LNCAP (cell line): ENCODE results near the gene IL16.

Experiments used
- TF ChIP-seq, protein P1 (sequence below): fragments of 450-650 bp; IDR thresholded peaks from 2 replicates; pipeline ENCODE4 v1.5.1; 2017; ENCODE audit warnings: mild to moderate bottlenecking

IL16 gene

GRCh38 chr15:81339851-81340250 lies 143.2 kb downstream of the IL16 start:
- TF ChIP-seq, protein P1, sequence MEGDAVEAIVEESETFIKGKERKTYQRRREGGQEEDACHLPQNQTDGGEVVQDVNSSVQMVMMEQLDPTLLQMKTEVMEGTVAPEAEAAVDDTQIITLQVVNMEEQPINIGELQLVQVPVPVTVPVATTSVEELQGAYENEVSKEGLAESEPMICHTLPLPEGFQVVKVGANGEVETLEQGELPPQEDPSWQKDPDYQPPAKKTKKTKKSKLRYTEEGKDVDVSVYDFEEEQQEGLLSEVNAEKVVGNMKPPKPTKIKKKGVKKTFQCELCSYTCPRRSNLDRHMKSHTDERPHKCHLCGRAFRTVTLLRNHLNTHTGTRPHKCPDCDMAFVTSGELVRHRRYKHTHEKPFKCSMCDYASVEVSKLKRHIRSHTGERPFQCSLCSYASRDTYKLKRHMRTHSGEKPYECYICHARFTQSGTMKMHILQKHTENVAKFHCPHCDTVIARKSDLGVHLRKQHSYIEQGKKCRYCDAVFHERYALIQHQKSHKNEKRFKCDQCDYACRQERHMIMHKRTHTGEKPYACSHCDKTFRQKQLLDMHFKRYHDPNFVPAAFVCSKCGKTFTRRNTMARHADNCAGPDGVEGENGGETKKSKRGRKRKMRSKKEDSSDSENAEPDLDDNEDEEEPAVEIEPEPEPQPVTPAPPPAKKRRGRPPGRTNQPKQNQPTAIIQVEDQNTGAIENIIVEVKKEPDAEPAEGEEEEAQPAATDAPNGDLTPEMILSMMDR, result no peak

GRCh38 chr15:81341351-81341750 lies 144.7 kb downstream of the IL16 start:
- TF ChIP-seq, protein P1, result no peak

- TF ChIP-seq, protein P1, result no peak
Observed at GRCh38 chr15:81343371-81343770, 146.7 kb downstream of the IL16 start.

- TF ChIP-seq, protein P1, result no peak
Observed at GRCh38 chr15:81346611-81347010, 149.9 kb downstream of the IL16 start.

DNA sequence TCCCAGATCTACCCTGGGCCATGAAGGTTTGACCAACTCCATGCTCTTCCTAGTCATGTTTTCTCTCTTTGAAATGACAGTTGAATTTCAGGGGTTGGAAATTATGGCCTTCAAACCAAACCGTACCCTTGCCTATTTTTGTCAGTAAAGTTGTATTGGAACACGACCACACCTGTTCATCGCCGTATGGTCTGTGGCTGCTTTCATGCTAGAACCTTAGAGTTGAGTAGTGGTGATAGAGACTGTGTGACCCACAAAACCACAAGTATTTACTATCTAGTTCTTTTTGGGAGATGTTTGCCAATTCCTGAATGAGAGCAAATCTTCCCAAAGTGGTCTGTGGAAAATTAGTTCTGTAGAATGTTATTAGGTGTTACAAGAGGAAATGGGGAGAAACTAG lies 151.2 kb downstream of the IL16 start:
- TF ChIP-seq, protein P1, result no peak

GRCh38 chr15:81349271-81349670 lies 152.6 kb downstream of the IL16 start:
- TF ChIP-seq, protein P1, result no peak

DNA sequence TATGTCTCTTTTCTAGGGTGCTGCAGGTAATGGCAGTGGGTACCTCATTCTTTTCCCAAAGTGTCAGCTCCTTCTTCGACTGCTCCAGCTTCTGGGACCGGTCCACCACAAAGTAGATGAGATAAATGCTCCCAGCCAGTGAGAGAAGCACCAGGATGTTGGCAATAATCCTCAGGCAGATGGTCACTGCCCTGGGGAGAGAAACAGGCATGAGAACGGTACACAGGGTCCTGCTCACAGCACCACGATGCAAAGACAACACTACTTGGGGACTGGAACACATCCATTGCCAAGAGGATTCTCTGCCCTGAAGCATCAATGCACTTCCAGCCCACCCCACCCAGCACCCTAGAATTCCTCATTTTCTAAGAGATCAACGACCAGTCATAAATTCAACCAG lies 155.0 kb downstream of the IL16 start:
- TF ChIP-seq, protein P1, result no peak

DNA sequence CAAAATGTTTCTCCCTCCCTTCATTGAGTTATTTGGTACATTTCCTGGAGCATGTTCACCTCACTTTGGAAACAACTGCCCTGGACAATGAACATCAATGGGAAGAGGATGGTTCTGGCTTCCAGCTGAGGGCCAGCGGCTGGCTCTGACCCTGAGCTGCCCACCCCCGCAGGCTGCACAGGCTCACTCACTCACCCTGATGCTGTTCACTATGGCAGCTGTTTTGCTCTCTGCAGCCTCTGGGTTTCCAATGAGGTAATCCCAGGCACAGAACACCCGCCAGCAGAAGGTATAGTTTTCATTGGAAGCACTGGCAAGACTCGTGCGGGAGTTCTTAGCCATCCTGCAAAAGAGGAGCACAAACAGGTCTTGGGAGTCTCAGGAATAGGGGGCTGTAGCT lies 159.6 kb downstream of the IL16 start:
- TF ChIP-seq, protein P1, result no peak
